ENCODE results near the gene CZIB.
"Not testable (repeated sequence)": the region's sequence is repeated elsewhere in the genome, so short reads cannot be mapped to it uniquely, and the experiment has no call there.

CZIB gene

GRCh38 chr1:53210352-53210751, 10.1 kb downstream of the CZIB start:
- no peak for DNase-seq (ENCODE audit: low spot score)
- no peak for TF ChIP-seq CTCF (IDR thresholded peaks at IDR 0.05; ENCODE audit: extremely low read depth, missing control alignments)

- no peak for TF ChIP-seq CTCF (IDR thresholded peaks at IDR 0.05; ENCODE audit: extremely low read depth, missing control alignments)
These were observed 12.7 kb downstream of the CZIB start for GRCh38 chr1:53207726-53208125.

GRCh38 chr1:53206735-53207379, 13.6 kb downstream of the CZIB start:
- DNase-seq (ENCODE audit: low spot score), result no peak
- no peak for TF ChIP-seq CTCF (IDR thresholded peaks at IDR 0.05; ENCODE audit: extremely low read depth, missing control alignments)

More at GRCh38 chr1:53207726-53208125, 12.7 kb downstream of the CZIB start:
- no peak for DNase-seq (ENCODE audit: low spot score)

GRCh38 chr1:53206083-53206685, 14.2 kb downstream of the CZIB start:
- DNase-seq (ENCODE audit: low spot score), result not testable (repeated sequence)

DNA sequence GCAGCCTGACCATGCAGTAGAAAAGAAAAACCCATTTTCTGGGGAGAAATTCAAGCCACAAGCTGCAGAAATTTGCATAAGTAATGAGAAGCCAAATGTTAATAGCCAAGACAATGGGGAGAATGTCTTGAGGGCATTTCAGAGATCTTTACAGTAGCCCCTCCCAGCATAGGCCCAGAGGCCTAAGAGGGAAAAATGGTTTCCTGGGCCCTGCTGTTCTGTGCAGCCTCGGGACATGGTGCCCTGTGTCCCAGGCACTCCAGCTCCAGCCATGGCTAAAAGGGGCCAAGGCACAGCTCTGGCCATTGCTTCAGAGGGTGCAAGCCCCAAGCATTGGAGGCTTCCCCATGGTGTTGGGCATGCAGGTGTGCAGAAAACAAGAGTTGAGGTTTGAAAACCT, 14.9 kb downstream of the CZIB start:
- DNase-seq (ENCODE audit: low spot score), result not testable (repeated sequence)

GRCh38 chr1:53203466-53203865, 17.0 kb downstream of the CZIB start:
- DNase-seq (ENCODE audit: low spot score), result no peak
- TF ChIP-seq CTCF (IDR thresholded peaks at IDR 0.05; ENCODE audit: extremely low read depth, missing control alignments), result no peak

- TF ChIP-seq CTCF (IDR thresholded peaks at IDR 0.05; ENCODE audit: extremely low read depth, missing control alignments), result no peak
- DNase-seq (ENCODE audit: low spot score), result no peak
These were observed 22.2 kb downstream of the CZIB start for GRCh38 chr1:53198241-53198651.

DNA sequence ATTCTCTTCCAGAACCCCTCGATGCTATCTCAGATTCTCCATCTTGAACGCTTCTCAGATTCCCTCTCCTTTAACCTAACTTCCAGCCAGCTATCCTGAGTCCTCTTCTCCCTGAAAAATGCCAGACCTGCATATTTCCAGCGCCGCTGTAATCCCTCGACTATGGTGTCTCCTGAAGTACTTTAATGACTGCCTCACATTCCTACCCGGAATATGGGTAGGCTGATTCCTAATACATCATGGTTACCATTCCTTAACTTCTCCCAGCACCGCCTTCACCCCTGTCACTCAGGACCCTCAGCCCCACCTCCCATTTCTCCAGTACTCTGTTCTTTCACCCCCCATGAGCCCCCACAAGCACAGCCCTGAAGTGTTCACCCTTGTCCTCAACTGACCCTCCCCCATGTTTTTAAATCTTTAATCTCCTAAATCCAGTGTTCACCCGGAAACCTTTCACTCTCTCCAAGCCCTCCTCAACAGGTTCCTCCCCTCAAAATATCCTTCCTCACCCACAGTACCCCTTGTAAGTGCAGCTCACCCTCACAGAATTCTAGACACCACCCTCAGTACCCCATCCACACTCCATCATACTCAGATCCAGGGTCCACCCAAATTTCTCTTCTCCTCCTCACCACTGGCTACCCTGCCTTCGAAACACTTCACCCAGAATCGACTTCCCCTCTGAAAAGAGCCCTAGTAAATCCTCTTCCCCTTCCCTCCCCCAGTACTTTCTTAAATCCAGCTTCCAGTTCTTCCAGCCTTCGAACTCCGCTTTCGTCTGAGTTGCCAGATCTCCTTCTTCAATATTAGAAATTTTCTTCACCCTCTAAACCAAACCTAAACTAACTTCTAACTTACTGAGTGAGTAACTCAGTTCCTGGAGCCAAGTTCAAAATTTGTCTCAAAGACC, 22.9 kb downstream of the CZIB start:
- peak; percentile 22 for DNase-seq (ENCODE audit: low spot score)
- TF ChIP-seq CTCF (IDR thresholded peaks at IDR 0.05; ENCODE audit: extremely low read depth, missing control alignments), result no peak

Measured in GM20000 (cell line).